ENCODE results near the gene ABCA13.

GRCh38 chr7:48411619-48412018 is 240.4 kb downstream of the ABCA13 start:
- TF ChIP-seq CTCF (optimal IDR thresholded peaks at IDR 0.05 in 1 of 3, IDR thresholded peaks at IDR 0.05 in 1 of 3, conservative IDR thresholded peaks at IDR 0.05 in 1 of 3; ENCODE audit: extremely low read depth in 1 of 3, insufficient read depth in 2 of 3, low read length in 3 of 3) (no peak), EZH2 (IDR thresholded peaks at IDR 0.05; ENCODE audit: low read length) (no peak)
